ENCODE data around the gene SCUBE1. TPM values are rescaled to one million over a fixed set of nuclear protein-coding genes. Genes with fewer than 3 reads are reported as not detected.

SCUBE1 gene
- total and polyA plus RNA-seq, 2 donors (not counting 3 experiments of a cell fraction or from before 2014, with no cell fraction given), result 0.07 TPM; not detected in 1

DNA sequence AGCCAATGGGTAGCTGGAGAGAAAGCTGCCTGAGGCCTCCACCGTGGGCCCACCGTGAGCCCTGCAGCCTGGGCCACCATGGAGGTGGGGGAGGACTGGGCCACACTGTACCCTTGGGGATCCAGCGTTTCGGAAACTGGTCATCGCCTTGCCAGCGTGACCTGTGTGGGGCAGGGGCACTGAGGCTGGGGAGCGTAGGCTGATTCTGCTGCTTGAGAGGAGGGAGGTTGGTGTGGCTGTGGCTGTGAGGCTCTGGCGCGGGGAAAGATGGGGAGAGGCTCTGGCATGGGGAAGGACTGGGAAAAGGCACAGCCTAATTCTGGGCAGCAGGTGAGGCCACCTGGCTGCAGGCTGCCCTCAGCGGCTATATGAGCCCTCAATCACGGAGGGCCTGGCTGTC, 143.6 kb downstream of the SCUBE1 start:
- H3K79me2 ChIP-seq (ENCODE audit: control insufficient read depth, insufficient read depth, low read length), result no peaks in the 10 kb centered on the region
- dilution Hi-C loops (cut with MboI; ENCODE audit: extremely low pct_ligation_motif_present, low sequenced_read_pairs), result no loop called here
- CTCF ChIA-PET, result interaction anchor here (1.8 kb wide), 1 partner anchor 12 kb away, joined by 7 read pairs; the partner anchor contains the start of gene TTLL12

DNA sequence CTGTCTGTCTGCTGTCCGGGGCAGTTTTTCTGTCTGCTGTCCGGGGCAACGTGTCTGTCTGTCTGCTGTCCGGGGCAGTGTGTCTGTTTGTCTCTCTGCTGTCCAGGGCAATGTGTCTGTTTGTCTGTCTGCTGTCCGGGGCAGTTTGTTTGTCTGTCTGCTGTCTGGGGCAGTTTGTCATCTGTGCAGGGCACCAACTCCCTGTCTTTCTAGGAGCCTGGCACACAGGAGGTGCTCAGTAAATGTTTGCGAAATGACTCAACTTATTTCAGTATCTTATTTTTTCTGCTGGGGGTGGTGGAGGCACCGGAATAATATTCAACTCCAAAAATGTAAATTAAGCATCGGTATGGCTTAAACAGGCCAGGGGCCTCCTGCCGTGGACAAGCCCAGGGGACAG, 144.2 kb downstream of the SCUBE1 start:
- Histone ChIP-seq H3K36me3 (ENCODE audit: control insufficient read depth in 2 of 2, extremely low read depth in 1 of 2, insufficient read depth in 2 of 2, low read length in 2 of 2) (no peaks in the 10 kb centered on the region), H3K4me2 (ENCODE audit: insufficient read depth, low read length) (no peak overlapping the region), H3K27ac (ENCODE audit: insufficient read depth, low read depth, low read length) (no peak overlapping the region), H3K9ac (replicated peaks; ENCODE audit: extremely low read depth, insufficient read depth, low read length) (no peak overlapping the region), H4K20me1 (replicated peaks; ENCODE audit: control insufficient read depth, extremely low read depth, insufficient read depth, low read length) (no peaks in the 10 kb centered on the region), H3K27me3 (ENCODE audit: control insufficient read depth in 2 of 2, insufficient read depth in 2 of 2, low read length in 2 of 2) (peaks cover 4 to 11% of the 10 kb centered on the region in 2 experiments), H3K9me3 (replicated peaks; ENCODE audit: control insufficient read depth, insufficient read depth, low read length) (no peaks in the 10 kb centered on the region), H2AFZ (ENCODE audit: low read depth, low read length) (no peak overlapping the region), H3K9me1 (replicated peaks; ENCODE audit: control insufficient read depth, extremely low read depth, insufficient read depth, low read length) (no peaks in the 10 kb centered on the region), H3K79me2 (ENCODE audit: control insufficient read depth, insufficient read depth, low read length) (no peaks in the 10 kb centered on the region), H3K4me3 (replicated peaks in 1 of 3; ENCODE audit: insufficient read depth in 1 of 3, low read depth in 1 of 3, low read length in 3 of 3) (no peak overlapping the region), H3K4me1 (ENCODE audit: control insufficient read depth, extremely low read depth, insufficient read depth, low read length) (no peaks in the 10 kb centered on the region)
- TF ChIP-seq GATA2 (IDR thresholded peaks at IDR 0.05; ENCODE audit: insufficient read depth, insufficient read length, low read depth, low read length) (no peak), EZH2 (IDR thresholded peaks at IDR 0.05; ENCODE audit: borderline replicate concordance, low read depth, low read length, severe bottlenecking) (no peak), MYC (IDR thresholded peaks at IDR 0.05; ENCODE audit: low read depth, low read length) (no peak), JUN (IDR thresholded peaks at IDR 0.05; ENCODE audit: borderline replicate concordance, insufficient read depth, insufficient read length, low read depth) (no peak)
- no peak for DNase-seq (ENCODE audit: low read depth, low spot score)
- no peak for FAIRE-seq
- intact Hi-C loops (cut with micrococcal nuclease) (no loop called here), dilution Hi-C loops (cut with MboI; ENCODE audit: extremely low pct_ligation_motif_present, low sequenced_read_pairs) (no loop called here)
- CTCF ChIA-PET, result interaction anchor here (1.6 kb wide), 1 partner anchor 16 kb away, joined by 3 read pairs; no protein-coding TSS in a partner anchor
- POLR2A ChIA-PET, result no interaction called here
- BruUV-seq (replicated peaks), result no TSS peak

More for the DNA sequence above, 143.6 kb downstream of the SCUBE1 start:
- Histone ChIP-seq H3K27me3 (ENCODE audit: control insufficient read depth in 2 of 2, insufficient read depth in 2 of 2, low read length in 2 of 2) (peaks cover 4 to 11% of the 10 kb centered on the region in 2 experiments), H3K4me1 (ENCODE audit: control insufficient read depth, extremely low read depth, insufficient read depth, low read length) (no peaks in the 10 kb centered on the region), H3K9me1 (replicated peaks; ENCODE audit: control insufficient read depth, extremely low read depth, insufficient read depth, low read length) (no peaks in the 10 kb centered on the region), H3K27ac (ENCODE audit: insufficient read depth, low read depth, low read length) (no peak overlapping the region), H3K36me3 (ENCODE audit: control insufficient read depth in 2 of 2, extremely low read depth in 1 of 2, insufficient read depth in 2 of 2, low read length in 2 of 2) (no peaks in the 10 kb centered on the region), H3K4me3 (replicated peaks in 1 of 3; ENCODE audit: insufficient read depth in 1 of 3, low read depth in 1 of 3, low read length in 3 of 3) (no peak overlapping the region), H3K9me3 (replicated peaks; ENCODE audit: control insufficient read depth, insufficient read depth, low read length) (no peaks in the 10 kb centered on the region), H2AFZ (ENCODE audit: low read depth, low read length) (no peak overlapping the region), H4K20me1 (replicated peaks; ENCODE audit: control insufficient read depth, extremely low read depth, insufficient read depth, low read length) (no peaks in the 10 kb centered on the region), H3K9ac (replicated peaks; ENCODE audit: extremely low read depth, insufficient read depth, low read length) (no peak overlapping the region), H3K4me2 (ENCODE audit: insufficient read depth, low read length) (no peak overlapping the region)
- FAIRE-seq, result no peak
- TF ChIP-seq GATA2 (IDR thresholded peaks at IDR 0.05; ENCODE audit: insufficient read depth, insufficient read length, low read depth, low read length), result no peak
- no peak for DNase-seq (ENCODE audit: low read depth, low spot score)
- no TSS peak for BruUV-seq (replicated peaks)
- intact Hi-C loops (cut with micrococcal nuclease), result no loop called here
- POLR2A ChIA-PET, result no interaction called here

Data from endothelial cell of umbilical vein (primary cell).